GM19035 (cell line): ENCODE data around the gene NCF1.
A peak's percentile ranks its signal among the peaks of the same experiment; 100 is the strongest.
"Not testable (repeated sequence)": the region's sequence is repeated elsewhere in the genome, so short reads cannot be mapped to it uniquely, and the experiment has no call there.

Source experiments
- ATAC-seq: cut with Tn5 transposase; IDR thresholded peaks from one replicate; pipeline ENCODE4 v1.9.1; 2021; ENCODE audit not compliant: unreplicated experiment

Gene NCF1

GRCh38 chr7:74783595-74783994 lies 9.8 kb downstream of the NCF1 start:
- not testable (repeated sequence) for ATAC-seq

GRCh38 chr7:74788369-74789150 lies 14.7 kb downstream of the NCF1 start:
- peak; percentile 86 for ATAC-seq

- not testable (repeated sequence) for ATAC-seq
Measured at GRCh38 chr7:74789200-74789736, 15.5 kb downstream of the NCF1 start.

- not testable (repeated sequence) for ATAC-seq
Measured at GRCh38 chr7:74797848-74798622, 24.2 kb downstream of the NCF1 start.

GRCh38 chr7:74798644-74799043 lies 24.8 kb downstream of the NCF1 start:
- not testable (repeated sequence) for ATAC-seq

GRCh38 chr7:74815882-74816281 lies 42.1 kb downstream of the NCF1 start:
- ATAC-seq: not testable (repeated sequence)

- peak; percentile 88 for ATAC-seq
Measured at GRCh38 chr7:74820146-74820805, 46.5 kb downstream of the NCF1 start.

GRCh38 chr7:74821259-74821658 lies 47.4 kb downstream of the NCF1 start:
- not testable (repeated sequence) for ATAC-seq

GRCh38 chr7:74829959-74830358 lies 56.1 kb downstream of the NCF1 start:
- not testable (repeated sequence) for ATAC-seq

- ATAC-seq: not testable (repeated sequence)
Measured at GRCh38 chr7:74830411-74830810, 56.6 kb downstream of the NCF1 start.
